DND-41 (cell line): ENCODE measurements around the gene EHMT1.

Experiments
- ATAC-seq: fragments of 200-7000 bp; cut with Tn5 transposase; 3 replicates; pipeline ENCODE4 v1.9.1; 2021; ENCODE audit warnings: low read depth; ENCODE audit not compliant: insufficient read depth
- DNase-seq: peaks from one replicate; pipeline ENCODE4 v3.0.0-alpha.2; 2020
- H2AFZ ChIP-seq: 2 replicates; pipeline ENCODE4 v1.6.0; 2012; ENCODE audit warnings: low read depth, low read length
- H3K27ac ChIP-seq: 2 replicates; pipeline ENCODE4 v1.5.1; 2012; ENCODE audit warnings: low read length, inconsistent platforms
- H3K27me3 ChIP-seq: fragments of 200-600 bp; sonication (generic); 2 replicates; pipeline ENCODE4 v1.6.0; 2012; ENCODE audit warnings: low read length, mild to moderate bottlenecking, inconsistent platforms; ENCODE audit not compliant: insufficient read depth, poor library complexity
- H3K36me3 ChIP-seq: 2 replicates; pipeline ENCODE4 v1.5.1; 2012; ENCODE audit warnings: low read length, inconsistent platforms; ENCODE audit not compliant: insufficient read depth
- H3K4me1 ChIP-seq: 2 replicates; pipeline ENCODE4 v1.5.1; 2012; ENCODE audit warnings: mild to moderate bottlenecking, low read length; ENCODE audit not compliant: insufficient read depth
- H3K4me2 ChIP-seq: 2 replicates; pipeline ENCODE4 v1.6.0; 2012; ENCODE audit warnings: mild to moderate bottlenecking, moderate library complexity, low read length, inconsistent platforms; ENCODE audit not compliant: insufficient read depth
- H3K4me3 ChIP-seq, 2 experiments: fragments of 200-600 bp in 1 of 2; shearing (Covaris generic) in 1 of 2; 2 replicates each; pipeline ENCODE4 v1.5.1; 2012 to 2016; ENCODE audit warnings: inconsistent platforms in 2 of 2, low read length in 2 of 2, mild to moderate bottlenecking in 2 of 2, low read depth in 1 of 2, moderate library complexity in 1 of 2
- H3K79me2 ChIP-seq: 2 replicates; pipeline ENCODE4 v1.6.0; 2012; ENCODE audit warnings: low read length, inconsistent platforms; ENCODE audit not compliant: insufficient read depth
- H3K9ac ChIP-seq: 2 replicates; pipeline ENCODE4 v1.6.0; 2012; ENCODE audit warnings: low read depth, mild to moderate bottlenecking, inconsistent platforms, low read length, moderate library complexity
- H3K9me3 ChIP-seq: 2 replicates; pipeline ENCODE4 v1.5.1; 2012; ENCODE audit warnings: low read length, moderate library complexity, mild to moderate bottlenecking, inconsistent platforms; ENCODE audit not compliant: insufficient read depth, severe bottlenecking
- H4K20me1 ChIP-seq: 2 replicates; pipeline ENCODE4 v1.6.0; 2012; ENCODE audit warnings: low read length; ENCODE audit not compliant: insufficient read depth
- CTCF ChIP-seq: IDR thresholded peaks from 2 replicates; pipeline ENCODE4 v1.5.1; 2012; ENCODE audit warnings: borderline replicate concordance, low read length, moderate library complexity, mild to moderate bottlenecking; ENCODE audit not compliant: poor library complexity, severe bottlenecking; ENCODE audit errors: extremely low read depth
- EZH2 ChIP-seq: IDR thresholded peaks from 3 replicates; pipeline ENCODE4 v1.6.1; 2012; ENCODE audit warnings: borderline replicate concordance, low read depth, mild to moderate bottlenecking, moderate library complexity, low read length, inconsistent platforms; ENCODE audit not compliant: severe bottlenecking

The EHMT1 gene

GRCh38 chr9:137818286-137818685 is 199.5 kb downstream of the EHMT1 start:
- ATAC-seq: no peak
- Histone ChIP-seq H2AFZ (no peak overlapping the region), H3K9ac (no peak overlapping the region), H3K27ac (no peak overlapping the region), H3K4me1 (no peaks in the 10 kb centered on the region), H3K27me3 (no peaks in the 10 kb centered on the region), H4K20me1 (no peaks in the 10 kb centered on the region), H3K79me2 (no peaks in the 10 kb centered on the region), H3K4me2 (no peak overlapping the region), H3K36me3 (peaks cover 71% of the 10 kb centered on the region), H3K9me3 (no peaks in the 10 kb centered on the region), H3K4me3 (no peak overlapping the region)
- no peak for TF ChIP-seq EZH2
- no peak for TF ChIP-seq CTCF
- DNase-seq: no peak

- DNase-seq: no peak
- H3K36me3 ChIP-seq: peaks cover 69% of the 10 kb centered on the region
- no peaks in the 10 kb centered on the region for H3K27me3 ChIP-seq
Observed at GRCh38 chr9:137820161-137820855, 201.5 kb downstream of the EHMT1 start.

GRCh38 chr9:137823986-137824771 is 205.4 kb downstream of the EHMT1 start:
- no peak for ATAC-seq
- no peak overlapping the region for H3K9ac ChIP-seq
- TF ChIP-seq EZH2 (no peak), CTCF (no peak)
- 0 out of 2 replicates have a peak, but pooled peaks cover 3% of the 10 kb centered on the region for H3K79me2 ChIP-seq
- peaks cover 5% of the 10 kb centered on the region for H3K9me3 ChIP-seq
- peaks cover 23% of the 10 kb centered on the region for H4K20me1 ChIP-seq
- H3K4me2 ChIP-seq: no peak overlapping the region
- no peaks in the 10 kb centered on the region for H3K27me3 ChIP-seq
- H3K4me3 ChIP-seq: no peak overlapping the region
- DNase-seq: no peak
- no peaks in the 10 kb centered on the region for H3K4me1 ChIP-seq
- no peak overlapping the region for H2AFZ ChIP-seq
- H3K27ac ChIP-seq: no peak overlapping the region
- H3K36me3 ChIP-seq: peaks cover 62% of the 10 kb centered on the region

More at GRCh38 chr9:137820161-137820855, 201.5 kb downstream of the EHMT1 start:
- Histone ChIP-seq H2AFZ (no peak overlapping the region), H4K20me1 (no peaks in the 10 kb centered on the region), H3K27ac (no peak overlapping the region), H3K4me2 (no peak overlapping the region), H3K9ac (no peak overlapping the region), H3K4me3 (no peak overlapping the region), H3K9me3 (peaks cover 4% of the 10 kb centered on the region), H3K4me1 (no peaks in the 10 kb centered on the region), H3K79me2 (0 out of 2 replicates have a peak, but pooled peaks cover 3% of the 10 kb centered on the region)
- no peak for ATAC-seq
- TF ChIP-seq EZH2 (no peak), CTCF (no peak)
